ENCODE results near the gene MED27.

DNA sequence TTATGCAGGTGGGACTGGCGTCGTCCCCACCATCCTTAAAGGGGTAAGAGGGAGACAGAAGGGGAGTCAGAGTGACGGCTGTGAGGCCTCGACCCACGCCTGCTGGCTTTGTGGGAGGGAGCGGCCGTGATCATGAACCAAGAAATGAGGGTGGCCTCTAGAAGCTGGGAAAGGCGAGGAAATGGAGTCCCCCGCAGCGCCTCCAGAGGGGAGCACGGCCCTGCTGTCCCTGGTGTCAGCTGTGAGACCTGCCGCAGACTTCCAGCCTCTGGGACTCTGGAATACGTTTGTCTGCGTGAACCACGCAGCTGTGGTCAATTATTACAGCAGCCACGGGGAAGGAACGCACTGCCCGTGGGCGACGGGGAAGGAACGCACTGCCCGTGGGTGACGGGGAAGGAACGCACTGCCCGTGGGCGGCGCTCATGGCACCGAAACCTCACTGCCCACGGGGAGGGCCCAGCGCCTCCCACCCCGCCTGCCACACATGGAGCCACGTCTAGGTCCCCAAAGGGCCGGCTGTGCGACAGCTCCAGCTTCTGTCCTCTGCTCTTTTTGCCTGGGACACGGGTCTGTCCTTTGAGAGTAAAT lies 231.0 kb downstream of the MED27 start:
- no peak for TF ChIP-seq EZH2 (IDR thresholded peaks at IDR 0.05; ENCODE audit: borderline replicate concordance, low read depth, low read length, severe bottlenecking)
- TF ChIP-seq, protein P1, sequence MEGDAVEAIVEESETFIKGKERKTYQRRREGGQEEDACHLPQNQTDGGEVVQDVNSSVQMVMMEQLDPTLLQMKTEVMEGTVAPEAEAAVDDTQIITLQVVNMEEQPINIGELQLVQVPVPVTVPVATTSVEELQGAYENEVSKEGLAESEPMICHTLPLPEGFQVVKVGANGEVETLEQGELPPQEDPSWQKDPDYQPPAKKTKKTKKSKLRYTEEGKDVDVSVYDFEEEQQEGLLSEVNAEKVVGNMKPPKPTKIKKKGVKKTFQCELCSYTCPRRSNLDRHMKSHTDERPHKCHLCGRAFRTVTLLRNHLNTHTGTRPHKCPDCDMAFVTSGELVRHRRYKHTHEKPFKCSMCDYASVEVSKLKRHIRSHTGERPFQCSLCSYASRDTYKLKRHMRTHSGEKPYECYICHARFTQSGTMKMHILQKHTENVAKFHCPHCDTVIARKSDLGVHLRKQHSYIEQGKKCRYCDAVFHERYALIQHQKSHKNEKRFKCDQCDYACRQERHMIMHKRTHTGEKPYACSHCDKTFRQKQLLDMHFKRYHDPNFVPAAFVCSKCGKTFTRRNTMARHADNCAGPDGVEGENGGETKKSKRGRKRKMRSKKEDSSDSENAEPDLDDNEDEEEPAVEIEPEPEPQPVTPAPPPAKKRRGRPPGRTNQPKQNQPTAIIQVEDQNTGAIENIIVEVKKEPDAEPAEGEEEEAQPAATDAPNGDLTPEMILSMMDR (IDR thresholded peaks at IDR 0.05; ENCODE audit: borderline replicate concordance, extremely low read depth, low read length, poor library complexity, severe bottlenecking), result no peak

Data from DND-41 (cell line).